HepG2 (cell line): ENCODE data around the gene NDFIP2.

Experiments used
- ARNTL ChIP-seq: sonication (generic); formaldehyde crosslinking; IDR thresholded peaks from 2 replicates; pipeline ENCODE4 v1.4.0; 2020; ENCODE audit warnings: mild to moderate bottlenecking, missing genetic modification reagents
- BRF2 ChIP-seq: sonication (generic); formaldehyde crosslinking; IDR thresholded peaks from 2 replicates; pipeline ENCODE4 v1.8.1; 2022; ENCODE audit warnings: mild to moderate bottlenecking, missing genetic modification reagents
- FOXA1 ChIP-seq, 2 experiments: fragments of 450-650 bp in 1 of 2; sonication (generic) in 1 of 2; formaldehyde crosslinking in 1 of 2; IDR thresholded peaks; 2 replicates each; pipeline versions ENCODE4 v1.4.0 to v1.6.1; 2016 to 2020; ENCODE audit warnings: missing genetic modification reagents in 1 of 2
- MAFK ChIP-seq, 2 experiments: IDR thresholded peaks in 1 of 2; conservative IDR thresholded peaks in 1 of 2; 2 replicates each; pipeline ENCODE4 v1.6.1; 2011; ENCODE audit warnings: improper control_type of control experiment in 2 of 2, low read length in 2 of 2
- MAX ChIP-seq: IDR thresholded peaks from 2 replicates; pipeline ENCODE4 v1.6.1; 2012; ENCODE audit warnings: inconsistent platforms
- POLR2A ChIP-seq, 2 experiments: IDR thresholded peaks; 2 replicates each; pipeline ENCODE4 v1.6.1; 2011; ENCODE audit warnings: low read depth in 2 of 2, low read length in 2 of 2, mild to moderate bottlenecking in 1 of 2, moderate library complexity in 1 of 2; ENCODE audit not compliant: insufficient read depth in 1 of 2
- RXRA ChIP-seq: sonication (generic); formaldehyde crosslinking; IDR thresholded peaks from 2 replicates; pipeline ENCODE4 v1.5.1; 2020; ENCODE audit warnings: missing genetic modification reagents
- SCMH1 ChIP-seq: sonication (generic); formaldehyde crosslinking; IDR thresholded peaks from 2 replicates; pipeline ENCODE4 v1.9.0; 2021; ENCODE audit warnings: missing genetic modification reagents, mild to moderate bottlenecking, borderline replicate concordance
- TP53 ChIP-seq: sonication (generic); formaldehyde crosslinking; conservative IDR thresholded peaks from 2 replicates; pipeline ENCODE4 v1.4.0; 2020; ENCODE audit warnings: missing genetic modification reagents
- USF2 ChIP-seq, 2 experiments: sonication (generic) in 1 of 2; formaldehyde crosslinking in 1 of 2; IDR thresholded peaks; 2 replicates each; pipeline versions ENCODE4 v1.5.1 to v1.6.1; 2011 to 2020; ENCODE audit warnings: borderline replicate concordance in 1 of 2, low read depth in 1 of 2, low read length in 1 of 2, mild to moderate bottlenecking in 1 of 2, missing genetic modification reagents in 1 of 2, moderate library complexity in 1 of 2
- ZFYVE20 ChIP-seq: sonication (generic); formaldehyde crosslinking; IDR thresholded peaks from 2 replicates; pipeline ENCODE4 v1.8.0; 2023; ENCODE audit warnings: low read depth, mild to moderate bottlenecking, moderate library complexity, missing genetic modification reagents, borderline replicate concordance
- ZIK1 ChIP-seq: sonication (generic); formaldehyde crosslinking; IDR thresholded peaks from 2 replicates; pipeline ENCODE4 v1.5.0; 2020; ENCODE audit warnings: mild to moderate bottlenecking, low read depth, missing genetic modification reagents, borderline replicate concordance
- ZNF646 ChIP-seq: sonication (generic); formaldehyde crosslinking; IDR thresholded peaks from 2 replicates; pipeline ENCODE4 v1.9.0; 2021; ENCODE audit warnings: mild to moderate bottlenecking, missing genetic modification reagents

GRCh38 chr13:79486433-79487188 is 5.7 kb downstream of the NDFIP2 start:
- TF ChIP-seq RXRA (CRISPR knock-in tag) = no peak
- no peak for TF ChIP-seq TP53 (CRISPR knock-in tag)
- TF ChIP-seq ZNF646 = no peak
- no peak for TF ChIP-seq SCMH1
- TF ChIP-seq BRF2 (CRISPR knock-in tag) = no peak
- TF ChIP-seq POLR2A (IDR thresholded peaks at IDR 0.05; ENCODE audit: insufficient read depth in 1 of 2, low read depth in 2 of 2, low read length in 2 of 2) = no peak
- no peak for TF ChIP-seq USF2 (IDR thresholded peaks at IDR 0.05; ENCODE audit: low read depth, low read length)
- TF ChIP-seq USF2 (CRISPR knock-in tag; IDR thresholded peaks at IDR 0.05; ENCODE audit: borderline replicate concordance) = no peak
- no peak for TF ChIP-seq MAX
- no peak for TF ChIP-seq ARNTL
- TF ChIP-seq FOXA1 (IDR thresholded peaks at IDR 0.05) = no peak
- TF ChIP-seq FOXA1 (CRISPR knock-in tag; IDR thresholded peaks at IDR 0.05) = no peak
- TF ChIP-seq ZIK1 = no peak
- no peak for TF ChIP-seq ZFYVE20 (CRISPR knock-in tag)
- TF ChIP-seq MAFK (conservative IDR thresholded peaks at IDR 0.05 in 1 of 2, IDR thresholded peaks at IDR 0.05 in 1 of 2; ENCODE audit: low read length in 2 of 2) = no peak
